HG03460 (cell line): ENCODE results near the gene CCDC201.

ENCODE experiments used
- ATAC-seq: cut with Tn5 transposase; IDR thresholded peaks from one replicate; pipeline ENCODE4 v1.9.1; 2021; ENCODE audit not compliant: unreplicated experiment

Gene CCDC201

DNA sequence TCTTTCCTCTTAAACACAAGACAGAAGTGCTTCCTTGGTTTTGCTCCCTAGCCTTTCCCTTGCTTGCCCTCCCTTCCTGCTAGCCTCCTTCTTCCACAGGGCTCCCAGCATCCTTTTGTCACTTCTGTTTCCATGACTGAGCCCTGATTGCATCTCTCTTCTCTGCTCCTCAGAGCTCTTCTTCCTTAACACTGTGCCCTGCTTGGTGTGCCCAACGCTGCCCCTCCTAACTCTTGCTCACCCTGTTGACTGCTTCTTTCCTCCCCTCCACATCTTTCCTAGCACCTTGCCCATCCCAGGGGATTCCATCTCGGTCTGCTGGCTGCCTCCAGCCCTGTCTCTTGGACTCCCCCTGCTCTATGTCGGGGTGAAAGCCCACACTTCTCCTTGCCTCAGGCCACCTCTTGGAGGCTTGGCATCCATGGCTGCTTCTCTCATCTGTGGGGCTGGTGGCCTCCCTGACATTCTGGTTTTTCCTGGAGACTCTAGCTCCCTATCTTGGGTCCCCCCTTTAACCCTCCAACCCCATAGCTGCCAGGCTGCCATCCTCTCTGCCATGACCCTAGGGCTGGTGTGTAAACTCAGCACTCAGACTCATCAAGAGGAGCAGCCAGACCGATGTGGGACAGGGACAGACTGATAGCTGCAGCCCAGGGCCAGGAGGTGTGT, 21.2 kb upstream of the CCDC201 start:
- ATAC-seq = no peak

GRCh38 chr7:45893374-45893995, 20.6 kb upstream of the CCDC201 start:
- ATAC-seq = no peak

- ATAC-seq = no peak
Observed at GRCh38 chr7:45892407-45893035, 19.6 kb upstream of the CCDC201 start.

GRCh38 chr7:45891462-45892402, 18.9 kb upstream of the CCDC201 start:
- ATAC-seq = no peak

DNA sequence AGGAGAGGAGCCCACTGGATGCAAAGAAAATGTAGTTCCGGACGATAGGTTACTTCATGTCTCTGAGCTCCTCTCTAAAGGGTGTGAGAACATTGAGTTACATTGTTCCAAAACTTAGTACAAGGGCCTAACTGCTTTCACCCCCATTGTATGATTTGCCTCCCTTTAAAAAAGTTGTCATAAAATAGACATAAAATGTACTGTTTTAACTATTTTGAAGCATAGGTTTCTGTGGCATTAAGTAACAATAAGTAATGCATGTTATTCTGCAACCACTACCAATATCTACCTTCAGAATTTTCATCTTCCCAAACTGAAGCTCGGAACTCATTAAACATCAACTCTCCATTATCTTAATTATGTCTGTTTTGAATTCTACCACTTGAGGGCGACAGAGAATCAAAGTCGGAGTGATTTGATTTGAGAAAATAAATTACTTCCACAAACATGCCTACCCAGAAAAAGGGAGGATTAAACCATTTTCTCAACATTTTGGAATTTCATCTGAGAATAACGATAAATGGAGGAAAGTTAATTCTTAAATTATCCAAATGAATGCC, 18.1 kb upstream of the CCDC201 start:
- no peak for ATAC-seq

GRCh38 chr7:45890125-45890901, 17.4 kb upstream of the CCDC201 start:
- no peak for ATAC-seq

DNA sequence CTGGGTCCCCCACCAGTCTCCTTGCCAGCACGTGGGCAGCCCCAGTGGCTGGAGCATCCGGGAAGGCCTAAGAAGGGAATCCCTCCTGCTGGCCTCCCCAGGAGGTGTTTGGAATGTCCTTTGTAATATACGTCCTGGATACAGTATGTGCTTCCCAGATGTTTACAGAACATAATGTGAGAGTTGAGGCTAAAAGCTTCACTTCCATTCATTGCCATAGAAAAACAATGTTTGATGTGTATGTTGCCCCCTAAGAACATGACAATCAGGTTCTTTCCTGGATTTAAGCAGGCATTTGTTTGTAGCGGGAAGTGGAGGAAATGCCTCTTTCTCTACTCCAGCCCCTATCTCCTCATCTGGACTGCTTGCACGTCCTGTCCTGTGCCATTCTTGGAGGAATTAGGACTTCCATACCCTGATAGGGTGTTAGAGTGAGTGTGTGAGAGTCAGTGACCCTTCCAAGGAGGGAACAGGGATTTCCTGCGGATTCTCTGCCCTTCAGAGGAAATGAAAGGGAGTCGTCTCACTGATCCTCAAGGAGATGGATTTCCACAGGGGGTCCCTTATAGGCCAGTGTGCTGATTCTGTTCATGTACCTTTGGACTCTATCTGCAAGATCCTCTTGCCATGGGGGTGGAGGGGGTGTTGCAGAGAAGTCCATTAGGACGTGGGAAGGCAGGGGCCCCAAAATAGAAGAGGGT, 16.6 kb upstream of the CCDC201 start:
- ATAC-seq = no peak

DNA sequence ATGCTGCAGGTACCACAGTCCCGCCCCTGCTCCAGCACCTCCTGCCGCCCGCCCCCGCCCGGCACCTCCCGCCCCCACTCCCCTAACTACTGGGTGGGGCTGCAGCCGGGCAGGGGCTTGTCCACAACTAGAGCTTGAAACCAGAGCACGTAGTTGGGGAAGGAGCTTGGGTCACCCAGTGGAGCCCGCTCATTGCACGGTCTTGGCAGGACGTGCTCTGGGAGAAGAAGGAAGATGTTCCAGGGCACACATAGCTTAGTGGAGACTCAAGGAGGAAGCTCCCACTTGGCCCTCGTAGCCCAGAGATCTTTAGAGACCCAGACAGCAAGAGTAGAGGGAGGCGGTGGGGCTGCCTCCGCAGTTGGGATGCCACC, 16.1 kb upstream of the CCDC201 start:
- no peak for ATAC-seq

- no peak for ATAC-seq
Observed at GRCh38 chr7:45888185-45888992, 15.5 kb upstream of the CCDC201 start, which contains the start of gene IGFBP1. IGFBP1 (plus strand) TSS chr7:45888488; CDS start chr7:45888653, 165 bp downstream.

DNA sequence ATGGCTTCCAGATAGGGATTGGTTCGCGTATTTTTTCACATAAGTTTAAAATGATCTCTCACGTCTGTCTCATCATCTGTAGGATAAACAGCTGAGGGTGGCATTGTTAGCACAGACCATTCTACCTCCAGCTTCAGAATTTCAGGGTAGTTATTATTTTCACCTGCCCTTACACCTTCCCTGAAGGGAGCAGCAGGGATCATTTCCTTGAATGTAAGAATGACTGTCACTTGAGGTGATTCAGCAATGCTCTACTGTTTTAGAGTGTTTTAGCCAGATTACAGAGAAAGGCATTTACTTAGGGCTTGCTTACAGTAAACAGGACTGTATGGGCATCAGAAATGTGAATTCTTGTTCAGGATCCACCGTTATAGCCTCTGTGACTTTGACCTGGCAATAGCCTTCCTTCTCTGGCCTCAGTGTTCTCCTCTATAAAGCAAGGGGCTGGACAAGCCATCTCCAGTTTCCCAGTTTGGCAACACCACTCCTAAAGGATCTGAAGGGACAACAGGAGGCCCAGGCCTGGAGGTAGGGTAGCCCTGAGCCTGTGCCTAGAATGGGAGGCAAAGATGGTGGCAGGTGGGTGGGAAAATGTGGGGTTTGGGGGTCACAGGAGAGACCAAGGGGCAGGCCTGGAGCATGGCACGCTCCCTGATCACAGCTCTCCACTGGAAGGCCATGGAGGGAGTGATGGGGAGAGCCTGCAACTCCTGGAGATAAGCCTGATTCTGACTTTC, 14.2 kb upstream of the CCDC201 start:
- ATAC-seq = no peak

DNA sequence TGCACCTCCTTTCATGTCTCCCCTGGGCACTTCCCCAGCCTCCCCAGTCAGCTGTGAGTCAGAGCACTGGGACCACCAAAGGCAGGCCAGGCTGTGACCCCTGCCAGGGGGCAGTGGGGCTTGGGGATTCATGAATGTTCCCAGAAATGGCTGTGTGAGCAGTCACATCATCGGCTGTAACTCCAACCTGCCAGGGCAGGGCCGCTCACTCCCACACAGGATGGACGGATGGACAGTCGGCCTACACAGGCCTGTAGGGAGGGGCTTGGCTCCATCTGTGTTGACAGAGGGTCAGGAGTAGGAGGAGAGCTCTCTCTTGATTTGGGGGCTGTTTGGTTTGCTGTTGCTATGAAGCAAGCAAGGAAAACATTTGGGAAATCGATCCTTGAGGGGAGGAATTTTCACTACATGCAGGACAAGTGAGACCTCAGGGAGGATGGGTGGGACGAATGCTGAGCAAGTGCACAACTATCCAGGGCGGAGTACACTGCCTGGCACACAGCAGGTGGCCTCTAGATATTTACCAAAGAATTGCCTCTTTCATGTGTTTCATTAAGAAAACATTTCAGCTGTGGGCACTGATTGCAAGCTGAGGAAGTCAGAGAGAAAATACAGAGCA, 12.5 kb upstream of the CCDC201 start:
- no peak for ATAC-seq

- ATAC-seq = no peak
Observed at GRCh38 chr7:45884136-45884535, 11.3 kb upstream of the CCDC201 start.

DNA sequence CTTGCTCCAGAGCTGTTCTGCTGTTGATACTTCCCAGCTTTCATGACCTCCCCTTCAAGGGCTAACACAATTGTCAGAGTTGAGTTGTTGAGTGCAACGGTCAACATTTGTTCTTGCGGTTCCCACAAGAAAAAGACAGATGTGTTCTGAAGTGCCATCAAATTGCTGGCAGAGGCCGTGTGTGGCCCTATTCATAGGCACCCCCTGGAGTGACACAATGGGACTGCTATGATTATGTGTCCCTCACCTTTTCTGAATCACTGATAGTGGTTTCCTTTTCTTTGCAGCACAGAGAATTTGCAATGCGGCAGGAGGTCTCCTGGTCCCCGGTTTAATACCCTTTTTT, 9.6 kb upstream of the CCDC201 start:
- no peak for ATAC-seq

DNA sequence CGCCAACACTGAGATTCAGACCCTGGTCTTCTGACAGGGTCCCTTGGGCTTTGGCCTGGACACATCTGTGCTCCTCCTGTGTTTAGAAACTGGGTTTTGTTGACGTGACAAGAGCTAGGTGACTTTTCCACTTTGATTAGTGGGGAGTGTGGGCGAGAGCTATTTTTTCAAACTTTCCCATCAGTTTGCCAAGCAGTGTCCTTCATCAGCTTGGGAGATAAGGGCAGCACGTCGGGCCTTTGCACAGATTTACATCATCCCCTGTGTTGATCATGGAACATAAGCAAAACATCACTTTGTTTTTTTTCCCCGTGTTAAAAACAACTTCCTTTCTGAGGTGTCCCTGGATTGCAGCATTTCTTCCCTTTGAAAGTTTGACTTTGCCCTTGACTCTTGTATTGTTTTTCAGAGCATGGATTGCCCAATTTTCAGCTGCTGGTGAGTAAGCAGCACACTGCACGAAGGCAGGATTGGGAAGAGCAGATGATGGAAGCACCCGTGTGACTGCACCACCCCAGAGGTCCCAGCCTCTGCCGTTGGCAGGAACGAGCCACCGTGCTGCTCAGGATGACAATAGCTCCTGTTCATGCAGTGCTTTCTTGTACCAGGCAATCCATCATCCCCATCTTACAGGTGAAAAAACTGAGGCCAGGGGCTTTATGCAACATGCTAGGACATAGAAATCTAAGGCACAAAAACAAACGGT, 9.0 kb upstream of the CCDC201 start:
- no peak for ATAC-seq

DNA sequence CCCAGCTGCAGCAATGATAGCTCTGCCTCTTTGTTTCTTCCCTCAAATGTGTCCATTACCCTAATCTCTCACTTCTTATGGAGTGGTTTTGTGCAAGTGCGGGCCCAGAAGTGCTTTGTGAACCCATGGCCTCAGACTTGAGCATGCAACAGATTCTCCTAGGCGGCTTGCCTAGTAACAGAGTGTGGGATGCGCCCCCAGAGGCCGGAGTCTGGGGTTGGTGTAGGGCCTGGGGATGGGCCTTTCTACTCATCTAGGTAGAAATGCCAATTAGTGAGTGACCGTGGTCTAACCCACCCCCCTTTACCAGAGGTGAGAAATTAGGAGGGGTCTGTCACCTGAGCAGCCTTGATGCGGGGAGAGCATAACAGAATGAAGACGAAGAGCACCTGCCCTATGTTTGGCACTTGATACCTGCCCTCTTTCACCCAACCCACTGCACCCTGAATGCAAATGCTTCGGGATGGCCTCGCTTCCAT, 8.4 kb upstream of the CCDC201 start:
- ATAC-seq = no peak

- ATAC-seq = no peak
Observed at GRCh38 chr7:45880433-45880860, 7.6 kb upstream of the CCDC201 start.
